BE2C (cell line): Measurements from ENCODE around the gene DOCK1.
"Not testable (repeated sequence)": the region's sequence is repeated elsewhere in the genome, so short reads cannot be mapped to it uniquely, and the experiment has no call there.

ENCODE experiments used
- DNase-seq: peaks from one replicate; pipeline ENCODE4 v3.0.0-alpha.2; 2020
- H3K27me3 ChIP-seq: fragments of 250-450 bp; sonication (Bioruptor Pico); 2 replicates; pipeline ENCODE4 v1.5.1; 2020; ENCODE audit warnings: mild to moderate bottlenecking
- H3K36me3 ChIP-seq: fragments of 250-450 bp; sonication (Bioruptor Pico); 2 replicates; pipeline ENCODE4 v1.5.1; 2020; ENCODE audit warnings: mild to moderate bottlenecking
- H3K4me1 ChIP-seq: fragments of 250-450 bp; sonication (Bioruptor Pico); 2 replicates; pipeline ENCODE4 v1.5.1; 2020
- H3K4me3 ChIP-seq: 2 replicates; pipeline ENCODE4 v1.5.1; 2011; ENCODE audit warnings: low read depth, low read length
- H3K9me3 ChIP-seq: fragments of 250-450 bp; sonication (Bioruptor Pico); 2 replicates; pipeline ENCODE4 v1.5.1; 2020
- TF ChIP-seq, protein P1 (sequence below): IDR thresholded peaks from 2 replicates; pipeline ENCODE4 v1.5.1; 2012; ENCODE audit warnings: mild to moderate bottlenecking, low read depth, low read length

The DOCK1 gene

GRCh38 chr10:127296696-127297095 lies 391.5 kb downstream of the DOCK1 start:
- Histone ChIP-seq H3K4me1 (no peaks in the 10 kb centered on the region), H3K9me3 (no peaks in the 10 kb centered on the region), H3K27me3 (no peaks in the 10 kb centered on the region), H3K36me3 (no peaks in the 10 kb centered on the region), H3K4me3 (no peak overlapping the region)
- no peak for DNase-seq
- TF ChIP-seq, protein P1, sequence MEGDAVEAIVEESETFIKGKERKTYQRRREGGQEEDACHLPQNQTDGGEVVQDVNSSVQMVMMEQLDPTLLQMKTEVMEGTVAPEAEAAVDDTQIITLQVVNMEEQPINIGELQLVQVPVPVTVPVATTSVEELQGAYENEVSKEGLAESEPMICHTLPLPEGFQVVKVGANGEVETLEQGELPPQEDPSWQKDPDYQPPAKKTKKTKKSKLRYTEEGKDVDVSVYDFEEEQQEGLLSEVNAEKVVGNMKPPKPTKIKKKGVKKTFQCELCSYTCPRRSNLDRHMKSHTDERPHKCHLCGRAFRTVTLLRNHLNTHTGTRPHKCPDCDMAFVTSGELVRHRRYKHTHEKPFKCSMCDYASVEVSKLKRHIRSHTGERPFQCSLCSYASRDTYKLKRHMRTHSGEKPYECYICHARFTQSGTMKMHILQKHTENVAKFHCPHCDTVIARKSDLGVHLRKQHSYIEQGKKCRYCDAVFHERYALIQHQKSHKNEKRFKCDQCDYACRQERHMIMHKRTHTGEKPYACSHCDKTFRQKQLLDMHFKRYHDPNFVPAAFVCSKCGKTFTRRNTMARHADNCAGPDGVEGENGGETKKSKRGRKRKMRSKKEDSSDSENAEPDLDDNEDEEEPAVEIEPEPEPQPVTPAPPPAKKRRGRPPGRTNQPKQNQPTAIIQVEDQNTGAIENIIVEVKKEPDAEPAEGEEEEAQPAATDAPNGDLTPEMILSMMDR, result no peak

DNA sequence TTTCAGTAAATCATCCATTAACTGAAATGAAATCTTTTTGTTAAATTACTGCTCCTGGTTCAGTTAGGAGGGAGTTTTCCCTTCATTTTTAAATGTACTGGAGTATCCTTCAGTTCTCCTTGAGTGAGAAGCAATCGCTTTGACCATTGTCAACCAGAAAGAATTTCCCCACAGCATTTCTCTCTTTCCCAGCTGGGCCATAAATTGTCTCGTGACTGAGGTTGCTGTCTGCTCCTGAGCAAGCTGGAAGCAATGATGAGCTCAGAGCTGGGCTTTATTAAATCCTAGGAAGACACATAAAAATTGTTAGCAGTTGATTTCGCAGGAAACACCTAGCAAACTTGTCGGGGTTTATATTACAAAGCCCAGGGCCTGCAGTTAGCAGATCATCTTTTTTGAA lies 393.2 kb downstream of the DOCK1 start:
- no peak overlapping the region for H3K4me3 ChIP-seq
- no peak for DNase-seq
- H3K27me3 ChIP-seq, result no peaks in the 10 kb centered on the region
- H3K4me1 ChIP-seq, result no peaks in the 10 kb centered on the region
- H3K9me3 ChIP-seq, result no peaks in the 10 kb centered on the region
- TF ChIP-seq, protein P1, result no peak
- no peaks in the 10 kb centered on the region for H3K36me3 ChIP-seq

DNA sequence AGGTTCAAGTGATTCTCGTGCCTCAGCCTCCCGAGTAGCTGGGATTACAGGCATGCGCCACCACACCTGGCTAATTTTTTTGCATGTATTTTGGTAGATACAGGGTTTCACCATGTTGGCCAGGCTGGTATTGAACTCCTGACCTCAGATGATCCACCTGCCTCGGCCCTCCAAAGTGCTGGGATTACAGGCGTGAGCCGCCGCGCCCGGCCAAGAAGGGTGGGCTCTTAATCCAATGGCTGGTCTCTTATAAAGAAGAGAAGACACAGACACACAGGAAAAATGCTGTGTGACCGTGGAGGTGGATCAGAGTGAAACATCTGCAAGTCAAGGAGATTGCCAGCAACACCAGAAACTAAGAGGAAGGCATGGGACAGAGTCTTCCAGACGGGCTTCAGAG lies 394.0 kb downstream of the DOCK1 start:
- H3K9me3 ChIP-seq, H3K36me3 ChIP-seq, H3K4me3 ChIP-seq, H3K27me3 ChIP-seq, H3K4me1 ChIP-seq, DNase-seq: not testable (repeated sequence)

- Histone ChIP-seq H3K27me3 (no peaks in the 10 kb centered on the region), H3K4me1 (no peaks in the 10 kb centered on the region), H3K9me3 (no peaks in the 10 kb centered on the region), H3K36me3 (no peaks in the 10 kb centered on the region), H3K4me3 (no peak overlapping the region)
- TF ChIP-seq, protein P1, result no peak
- DNase-seq, result no peak
Observed at GRCh38 chr10:127299956-127300689, 394.9 kb downstream of the DOCK1 start.

GRCh38 chr10:127300868-127301321 lies 395.7 kb downstream of the DOCK1 start:
- H3K36me3 ChIP-seq, result no peaks in the 10 kb centered on the region
- DNase-seq, result no peak
- no peaks in the 10 kb centered on the region for H3K27me3 ChIP-seq
- H3K9me3 ChIP-seq, result no peaks in the 10 kb centered on the region
- TF ChIP-seq, protein P1, result no peak
- no peak overlapping the region for H3K4me3 ChIP-seq
- H3K4me1 ChIP-seq, result no peaks in the 10 kb centered on the region

DNA sequence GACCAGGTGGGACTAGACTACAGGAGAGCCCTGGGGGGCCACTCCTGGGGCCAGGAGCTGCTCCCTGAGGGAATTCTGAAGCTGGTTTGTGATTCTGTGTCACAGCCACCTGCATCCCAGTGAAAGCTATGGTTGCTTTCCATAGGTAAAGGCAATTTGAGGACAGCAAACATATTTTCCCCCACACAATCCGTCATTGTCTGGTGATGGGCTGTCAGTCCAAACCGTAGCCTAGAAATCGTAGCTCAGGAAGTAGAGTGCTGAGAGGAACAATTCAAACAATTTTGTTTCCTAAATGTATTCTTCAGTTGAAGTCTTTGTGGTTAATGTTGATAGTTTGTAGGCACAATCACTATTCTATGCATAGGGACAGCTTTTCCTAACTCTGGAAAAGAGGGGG lies 397.1 kb downstream of the DOCK1 start:
- H3K4me3 ChIP-seq, result no peak overlapping the region
- no peaks in the 10 kb centered on the region for H3K9me3 ChIP-seq
- H3K36me3 ChIP-seq, result no peaks in the 10 kb centered on the region
- no peaks in the 10 kb centered on the region for H3K4me1 ChIP-seq
- H3K27me3 ChIP-seq, result no peaks in the 10 kb centered on the region
- TF ChIP-seq, protein P1, result no peak
- DNase-seq, result no peak

DNA sequence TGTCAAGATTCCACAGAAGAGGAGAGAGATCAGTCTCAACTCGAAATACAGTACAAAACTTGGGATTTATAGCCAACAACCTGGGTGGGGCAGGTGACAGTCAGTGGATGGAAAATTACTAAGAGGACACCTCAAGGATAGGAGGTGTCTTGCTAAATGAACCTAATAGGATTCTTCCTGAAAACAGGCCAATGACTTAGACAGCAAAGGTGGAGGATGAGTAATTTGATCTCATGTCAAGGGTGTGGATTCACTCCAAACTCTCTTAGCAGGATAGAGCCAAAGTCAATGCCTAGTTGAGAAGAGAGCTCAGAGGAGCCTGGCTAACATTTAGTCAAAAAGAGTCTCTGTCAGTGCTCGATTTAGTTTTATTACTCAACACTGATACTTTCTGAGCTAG lies 397.9 kb downstream of the DOCK1 start:
- TF ChIP-seq, protein P1, result no peak

More for the DNA sequence above, 397.9 kb downstream of the DOCK1 start:
- H3K36me3 ChIP-seq, result no peaks in the 10 kb centered on the region
- no peaks in the 10 kb centered on the region for H3K9me3 ChIP-seq
- no peaks in the 10 kb centered on the region for H3K4me1 ChIP-seq
- H3K27me3 ChIP-seq, result no peaks in the 10 kb centered on the region
- no peak overlapping the region for H3K4me3 ChIP-seq
- no peak for DNase-seq
